HepG2 (cell line): ENCODE data around the gene ZNF562. TPM values are rescaled to one million over a fixed set of nuclear protein-coding genes. Genes with fewer than 3 reads are reported as not detected.

ENCODE experiments used
- HNF4G ChIP-seq, 2 experiments: sonication (generic) in 1 of 2; formaldehyde crosslinking in 1 of 2; IDR thresholded peaks; 2 replicates each; pipeline versions ENCODE4 v1.4.0 to v1.6.1; 2011 to 2020; ENCODE audit warnings: borderline replicate concordance in 2 of 2, low read depth in 2 of 2, mild to moderate bottlenecking in 2 of 2, low read length in 1 of 2, missing genetic modification reagents in 1 of 2, moderate library complexity in 1 of 2
- KAT2B ChIP-seq: fragments of 150-350 bp; IDR thresholded peaks from 2 replicates; pipeline ENCODE4 v1.6.1; 2014; ENCODE audit warnings: low read depth, low read length, borderline replicate concordance
- KMT2B ChIP-seq: IDR thresholded peaks from 2 replicates; pipeline ENCODE4 v1.6.1; 2016; ENCODE audit warnings: missing genetic modification reagents, missing compliant biosample characterization
- MED13 ChIP-seq: sonication (generic); formaldehyde crosslinking; IDR thresholded peaks from 2 replicates; pipeline ENCODE4 v1.5.0; 2020; ENCODE audit warnings: missing genetic modification reagents
- NFIC ChIP-seq: IDR thresholded peaks from 2 replicates; pipeline ENCODE4 v1.6.1; 2012; ENCODE audit warnings: mild to moderate bottlenecking, low read length, inconsistent platforms
- NR2C2 ChIP-seq: sonication (generic); formaldehyde crosslinking; IDR thresholded peaks from 2 replicates; pipeline ENCODE4 v1.4.0; 2020; ENCODE audit warnings: missing genetic modification reagents, mild to moderate bottlenecking, moderate library complexity, borderline replicate concordance
- PITX1 ChIP-seq: sonication (generic); formaldehyde crosslinking; IDR thresholded peaks from 2 replicates; pipeline ENCODE4 v1.5.1; 2020; ENCODE audit warnings: mild to moderate bottlenecking, missing genetic modification reagents
- POLR2G ChIP-seq: fragments of 200-400 bp; formaldehyde crosslinking; IDR thresholded peaks from 2 replicates; pipeline ENCODE4 v1.6.1; 2018; ENCODE audit warnings: mild to moderate bottlenecking, low read depth, low read length, moderate library complexity
- RNF219 ChIP-seq: sonication (generic); formaldehyde crosslinking; IDR thresholded peaks from 2 replicates; pipeline ENCODE4 v1.5.0; 2020; ENCODE audit warnings: mild to moderate bottlenecking, missing genetic modification reagents
- SALL2 ChIP-seq: sonication (generic); formaldehyde crosslinking; IDR thresholded peaks from 2 replicates; pipeline ENCODE4 v1.8.1; 2023; ENCODE audit warnings: mild to moderate bottlenecking, missing genetic modification reagents, inconsistent platforms
- SOX5 ChIP-seq: IDR thresholded peaks from 2 replicates; pipeline ENCODE4 v1.6.1; 2016; ENCODE audit warnings: borderline replicate concordance
- SRSF9 ChIP-seq: fragments of 200-400 bp; formaldehyde crosslinking; IDR thresholded peaks from 2 replicates; pipeline ENCODE4 v1.6.1; 2018; ENCODE audit warnings: borderline replicate concordance, mild to moderate bottlenecking, low read depth, low read length; ENCODE audit not compliant: insufficient read depth, poor library complexity, severe bottlenecking
- ZBTB26 ChIP-seq: IDR thresholded peaks from 2 replicates; pipeline ENCODE4 v1.6.1; 2016; ENCODE audit warnings: missing compliant biosample characterization, missing genetic modification reagents, borderline replicate concordance
- ZNF318 ChIP-seq: sonication (generic); formaldehyde crosslinking; IDR thresholded peaks from 2 replicates; pipeline ENCODE4 v1.4.0; 2020; ENCODE audit warnings: mild to moderate bottlenecking, missing genetic modification reagents
- ZNF83 ChIP-seq: sonication (generic); formaldehyde crosslinking; IDR thresholded peaks from 2 replicates; pipeline ENCODE4 v1.4.0; 2020; ENCODE audit warnings: missing genetic modification reagents, mild to moderate bottlenecking, borderline replicate concordance
- polyA plus RNA-seq, 8 experiments: library from polyadenylated mRNA; depleted of rRNA in 3 of 8; stranded (reverse) in 7 of 8; unstranded in 1 of 8; fragments of >200 nt; fragmentation: Illumina TruSeq in 4 of 8; extraction: Trizol in 4 of 8; gene quantifications; 2 replicates each; pipeline versions ENCODE4 v1.2.1 to v1.2.3, GENCODE V29; 2011 to 2016; ENCODE audit warnings: low read depth in 4 of 8, missing spikeins in 1 of 8, mixed read lengths in 1 of 8; ENCODE audit not compliant: insufficient read depth in 1 of 8
- total RNA-seq, 5 experiments: library from RNA; depleted of rRNA; stranded (reverse); fragments of >200 nt; fragmentation: Illumina TruSeq; extraction: Trizol; gene quantifications; 2 replicates each; pipeline ENCODE4 v1.2.3, GENCODE V29; 2016; ENCODE audit warnings: low read depth in 1 of 5

ZNF562 gene
- total and polyA plus RNA-seq, 2 of the 13 experiments (the other 11 are each of a cell fraction or from before 2014, with no cell fraction given) = 13.1 to 32.7 TPM

GRCh38 chr19:9674663-9675357 is at the start of gene ZNF562 (continued):
- TF ChIP-seq ZNF318 (CRISPR knock-in tag) = no peak
- no peak for TF ChIP-seq HNF4G (IDR thresholded peaks at IDR 0.05; ENCODE audit: borderline replicate concordance, low read depth, low read length)
- TF ChIP-seq HNF4G (CRISPR knock-in tag; IDR thresholded peaks at IDR 0.05; ENCODE audit: borderline replicate concordance, low read depth) = no peak
- TF ChIP-seq RNF219 (CRISPR knock-in tag) = no peak
- TF ChIP-seq POLR2G = peak; percentile 92
- TF ChIP-seq MED13 (CRISPR knock-in tag) = no peak
- TF ChIP-seq KAT2B = no peak
- no peak; the same call in 1 of the 2 replicates for TF ChIP-seq SALL2 (CRISPR knock-in tag)
- TF ChIP-seq PITX1 (CRISPR knock-in tag) = peak; percentile 29; the same call in 1 of the 2 replicates
- peak; percentile 63; the same call in 1 of the 2 replicates for TF ChIP-seq NR2C2
- no peak for TF ChIP-seq ZNF83 (CRISPR knock-in tag)
- 0 out of 2 replicates have a peak, but pooled peaks have one; percentile 33 for TF ChIP-seq ZBTB26 (CRISPR knock-in tag)
- TF ChIP-seq SRSF9 = no peak
- peak; percentile 83; the same call in 1 of the 2 replicates for TF ChIP-seq KMT2B
- peak; percentile 29; the same call in 1 of the 2 replicates for TF ChIP-seq SOX5 (CRISPR knock-in tag)
- no peak for TF ChIP-seq NFIC
